Heart right ventricle (tissue), 16 donors: ENCODE results near the gene KRT36. TPM values are rescaled to one million over a fixed set of nuclear protein-coding genes. Genes with fewer than 3 reads are reported as not detected.

Experiments used
- ATAC-seq, 8 donors: fragments of 200-7000 bp; cut with Tn5 transposase; one replicate each; pipeline ENCODE4 v1.9.1; 2020; ENCODE audit warnings: mild to moderate bottlenecking in 8 of 8, moderate library complexity in 8 of 8, moderate number of reproducible peaks in 1 of 8
- DNase-seq, 2 donors: peaks; one replicate each; pipeline ENCODE4 v3.0.0-alpha.2; 2020
- H3K27ac ChIP-seq, 10 donors: fragments of 200-600 bp; sonication (generic) in 2 of 10; one replicate each; pipeline versions ENCODE4 v1.5.0 to v1.8.0; 2020 to 2022; ENCODE audit warnings: mild to moderate bottlenecking in 3 of 10
- H3K27me3 ChIP-seq, 7 donors: fragments of 200-600 bp; one replicate each; pipeline ENCODE4 v1.8.0; 2021 to 2022; ENCODE audit warnings: mild to moderate bottlenecking in 2 of 7
- H3K36me3 ChIP-seq, 9 donors: fragments of 200-600 bp; sonication (generic) in 1 of 9; one replicate each; pipeline versions ENCODE4 v1.5.0 to v1.8.0; 2020 to 2022; ENCODE audit warnings: mild to moderate bottlenecking in 2 of 9
- H3K4me1 ChIP-seq, 9 donors: fragments of 200-600 bp; sonication (generic) in 1 of 9; one replicate each; pipeline versions ENCODE4 v1.5.0 to v1.8.0; 2020 to 2022; ENCODE audit warnings: mild to moderate bottlenecking in 4 of 9
- H3K4me3 ChIP-seq, 10 donors: fragments of 200-600 bp; sonication (generic) in 2 of 10; one replicate each; pipeline versions ENCODE4 v1.5.0 to v1.8.0; 2020 to 2022; ENCODE audit warnings: mild to moderate bottlenecking in 7 of 10, moderate library complexity in 2 of 10
- H3K9me3 ChIP-seq, 11 donors: fragments of 200-600 bp in 10 of 11; sonication (generic) in 2 of 11; one replicate each; pipeline versions ENCODE4 v1.5.0 to v1.8.0; 2013 to 2022; ENCODE audit warnings: mild to moderate bottlenecking in 2 of 11, control low read depth in 1 of 11, moderate library complexity in 1 of 11
- CTCF ChIP-seq, 9 donors: fragments of 200-600 bp; sonication (generic) in 2 of 9; IDR thresholded peaks; one replicate each; pipeline versions ENCODE4 v1.5.0 to v1.8.0; 2021 to 2022; ENCODE audit warnings: antibody characterized with exemption in 9 of 9, mild to moderate bottlenecking in 5 of 9, moderate library complexity in 1 of 9
- WGBS, 2 donors: extraction: QIAGEN DNeasy Blood & Tissue Kit; methylation state at CpG; one replicate each; pipeline ENCODE4 v1.1.7; 2013; ENCODE audit warnings: inconsistent platforms in 1 of 2; 5-methylcytosine and 5-hydroxymethylcytosine counted together
- intact Hi-C, 10 donors: fragments of 100-400 bp; cut with DNase I; formaldehyde crosslinking; loops; one replicate each; pipeline versions ENCODE4 v1.11.1 to v1.14.2; 2022
- polyA plus RNA-seq, 2 donors: library from polyadenylated mRNA; stranded (reverse); fragments of 200-250 nt; gene quantifications; one replicate each; pipeline ENCODE4 v1.2.3, GENCODE V29; 2013
- total RNA-seq, 10 donors: library from RNA; stranded (reverse); fragmentation: NEBNext Ultra II Directional in 3 of 10; extraction: Animal tissue kit (Norgen Biotek cat#: 25700) in 3 of 10; gene quantifications; one replicate each; pipeline versions ENCODE4 v1.2.1 to v1.2.4, GENCODE V29; 2021 to 2023
- donor health status: Arrhythmogenic right ventricular cardiomyopathy.
- donor health status: ischemic (EF 13 %, LVEDD 7.1; RV severe dilation, severe dysfunction).
- donor health status: healthy with polysubstance abuse.
- donor health status: DM: no; HTN: yes; CAD: no.
- donor health status: DM: no; HTN: no; CAD: no.
- donor health status: ischemic (EF 25% LVEDD 6.9; RV normal size, moderate dysfunction).
- donor health status: ischemic (EF 25% LVEDD 5.7; RV mildly dilated, moderate dysfunction).
- donor health status: healthy.
- donor health status: DM: yes; HTN: yes; CAD: no.
- donor health status: Ischemic cardiomyopathy.
- donor health status: ischemic (EF 35%, LVEDD 5.7; RV mildly dilated, moderate dysfunction).
- donor health status: nonischemic (EF 11% LVEDD 7.7; RV severe dilation, severe dysfunction).
- donor health status: DM: yes; HTN: yes; CAD: no.
- donor health status: PGD.
- donor health status: ischemic (EF 29% LVEDD 5.4; RV normal size, mild dysfunction).
- donor health status: nonischemic (EF 23%, LVEDD 6.1; RV moderate dilation, normal function).

The KRT36 gene
- total and polyA plus RNA-seq, 12 donors: not detected

- no peak for TF ChIP-seq CTCF (IDR thresholded peaks at IDR 0.05)
- H3K27ac ChIP-seq: no peak overlapping the region
- DNase-seq (no peak), ATAC-seq (no peak)
- H3K9me3 ChIP-seq: no peaks in the 10 kb centered on the region
- intact Hi-C loops: no loop called here
- H3K4me3 ChIP-seq: no peak overlapping the region
- peaks cover 8 to 81% (median 77%) of the 10 kb centered on the region in 7 donors for H3K27me3 ChIP-seq
- no peaks in the 10 kb centered on the region for H3K36me3 ChIP-seq
- peaks cover 0 to 11% (median 8%) of the 10 kb centered on the region in 9 donors for H3K4me1 ChIP-seq
- WGBS, 2 donors: 60 to 63% methylated on average over 5 of the region's 5 CpGs
Measured at GRCh38 chr17:41529491-41529915, 39.8 kb upstream of the KRT36 start.

GRCh38 chr17:41528959-41529353 lies 39.2 kb upstream of the KRT36 start:
- Histone ChIP-seq H3K27ac (no peak overlapping the region), H3K36me3 (no peaks in the 10 kb centered on the region), H3K4me3 (no peak overlapping the region), H3K9me3 (no peaks in the 10 kb centered on the region), H3K27me3 (peaks cover 8 to 80% (median 76%) of the 10 kb centered on the region in 7 donors), H3K4me1 (peaks cover 0 to 11% (median 8%) of the 10 kb centered on the region in 9 donors)
- WGBS, 2 donors: 50 to 54% methylated on average over 10 of the region's 10 CpGs
- intact Hi-C loops: no loop called here
- no peak for TF ChIP-seq CTCF (IDR thresholded peaks at IDR 0.05)
- ATAC-seq (no peak), DNase-seq (no peak)

GRCh38 chr17:41527063-41528023 lies 37.6 kb upstream of the KRT36 start:
- H3K36me3 ChIP-seq: no peaks in the 10 kb centered on the region
- ATAC-seq (peak in 3 of 8 donors; percentile 10 to 30 (median 16)), DNase-seq (no peak)
- peak overlapping the region in 6 of 10 donors; percentile 9 to 24 (median 19) for H3K4me3 ChIP-seq
- intact Hi-C loops: no loop called here
- no peak overlapping the region for H3K27ac ChIP-seq
- peaks cover 0 to 11% (median 8%) of the 10 kb centered on the region in 9 donors for H3K4me1 ChIP-seq
- H3K27me3 ChIP-seq: peaks cover 8 to 80% (median 75%) of the 10 kb centered on the region in 7 donors
- no peaks in the 10 kb centered on the region for H3K9me3 ChIP-seq
- WGBS, 2 donors: 6 to 7% methylated on average over 62 of the region's 62 CpGs
- no peak for TF ChIP-seq CTCF (IDR thresholded peaks at IDR 0.05)

- WGBS, 2 donors: 80 to 83% methylated on average over 11 of the region's 11 CpGs
- ATAC-seq: no peak
Measured at GRCh38 chr17:41524261-41524660, 34.6 kb upstream of the KRT36 start.

More at GRCh38 chr17:41524261-41524660, 34.6 kb upstream of the KRT36 start:
- no peak for DNase-seq
- Histone ChIP-seq H3K36me3 (no peaks in the 10 kb centered on the region), H3K9me3 (no peaks in the 10 kb centered on the region), H3K27ac (no peak overlapping the region), H3K27me3 (peaks cover 8 to 81% (median 70%) of the 10 kb centered on the region in 7 donors), H3K4me1 (peaks cover 0 to 15% (median 8%) of the 10 kb centered on the region in 9 donors), H3K4me3 (no peak overlapping the region)
- intact Hi-C loops: no loop called here
- no peak for TF ChIP-seq CTCF (IDR thresholded peaks at IDR 0.05)
